ENCODE data around the gene ARHGAP26.

DNA sequence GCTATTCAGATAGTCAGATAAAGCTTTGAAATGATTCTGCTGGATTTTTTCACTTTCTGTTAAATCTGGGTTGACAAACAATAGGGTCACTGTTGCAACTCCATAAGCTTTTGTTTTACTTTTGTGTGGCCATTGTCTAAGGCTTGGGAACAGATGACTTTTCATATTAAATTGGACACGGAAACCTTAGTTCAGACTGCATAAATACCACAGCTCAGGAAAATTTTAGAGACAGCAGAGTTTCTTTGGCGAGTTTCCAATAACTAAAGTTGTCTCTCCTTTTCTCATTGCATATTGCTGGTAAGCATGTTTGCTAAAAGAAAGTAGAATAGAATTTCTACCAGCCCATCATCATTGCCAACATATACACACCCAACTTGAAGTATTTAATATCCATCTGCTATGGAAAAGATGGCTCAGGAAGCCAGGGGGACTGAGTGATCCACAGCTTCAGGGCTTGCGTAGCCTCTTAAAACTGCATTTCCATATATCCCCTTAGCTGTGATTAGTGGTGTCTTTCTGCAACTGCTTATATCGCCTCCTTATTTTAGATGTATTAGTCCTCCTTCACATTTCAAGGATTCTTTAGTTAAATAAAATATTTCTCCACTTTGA, 168.2 kb downstream of the ARHGAP26 start:
- no peak for TF ChIP-seq EZH2 (IDR thresholded peaks at IDR 0.05; ENCODE audit: borderline replicate concordance, insufficient read depth, low read length, poor library complexity, severe bottlenecking)
- TF ChIP-seq, protein P1, sequence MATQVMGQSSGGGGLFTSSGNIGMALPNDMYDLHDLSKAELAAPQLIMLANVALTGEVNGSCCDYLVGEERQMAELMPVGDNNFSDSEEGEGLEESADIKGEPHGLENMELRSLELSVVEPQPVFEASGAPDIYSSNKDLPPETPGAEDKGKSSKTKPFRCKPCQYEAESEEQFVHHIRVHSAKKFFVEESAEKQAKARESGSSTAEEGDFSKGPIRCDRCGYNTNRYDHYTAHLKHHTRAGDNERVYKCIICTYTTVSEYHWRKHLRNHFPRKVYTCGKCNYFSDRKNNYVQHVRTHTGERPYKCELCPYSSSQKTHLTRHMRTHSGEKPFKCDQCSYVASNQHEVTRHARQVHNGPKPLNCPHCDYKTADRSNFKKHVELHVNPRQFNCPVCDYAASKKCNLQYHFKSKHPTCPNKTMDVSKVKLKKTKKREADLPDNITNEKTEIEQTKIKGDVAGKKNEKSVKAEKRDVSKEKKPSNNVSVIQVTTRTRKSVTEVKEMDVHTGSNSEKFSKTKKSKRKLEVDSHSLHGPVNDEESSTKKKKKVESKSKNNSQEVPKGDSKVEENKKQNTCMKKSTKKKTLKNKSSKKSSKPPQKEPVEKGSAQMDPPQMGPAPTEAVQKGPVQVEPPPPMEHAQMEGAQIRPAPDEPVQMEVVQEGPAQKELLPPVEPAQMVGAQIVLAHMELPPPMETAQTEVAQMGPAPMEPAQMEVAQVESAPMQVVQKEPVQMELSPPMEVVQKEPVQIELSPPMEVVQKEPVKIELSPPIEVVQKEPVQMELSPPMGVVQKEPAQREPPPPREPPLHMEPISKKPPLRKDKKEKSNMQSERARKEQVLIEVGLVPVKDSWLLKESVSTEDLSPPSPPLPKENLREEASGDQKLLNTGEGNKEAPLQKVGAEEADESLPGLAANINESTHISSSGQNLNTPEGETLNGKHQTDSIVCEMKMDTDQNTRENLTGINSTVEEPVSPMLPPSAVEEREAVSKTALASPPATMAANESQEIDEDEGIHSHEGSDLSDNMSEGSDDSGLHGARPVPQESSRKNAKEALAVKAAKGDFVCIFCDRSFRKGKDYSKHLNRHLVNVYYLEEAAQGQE (IDR thresholded peaks at IDR 0.05; ENCODE audit: borderline replicate concordance), result no peak
- TF ChIP-seq, protein P2, sequence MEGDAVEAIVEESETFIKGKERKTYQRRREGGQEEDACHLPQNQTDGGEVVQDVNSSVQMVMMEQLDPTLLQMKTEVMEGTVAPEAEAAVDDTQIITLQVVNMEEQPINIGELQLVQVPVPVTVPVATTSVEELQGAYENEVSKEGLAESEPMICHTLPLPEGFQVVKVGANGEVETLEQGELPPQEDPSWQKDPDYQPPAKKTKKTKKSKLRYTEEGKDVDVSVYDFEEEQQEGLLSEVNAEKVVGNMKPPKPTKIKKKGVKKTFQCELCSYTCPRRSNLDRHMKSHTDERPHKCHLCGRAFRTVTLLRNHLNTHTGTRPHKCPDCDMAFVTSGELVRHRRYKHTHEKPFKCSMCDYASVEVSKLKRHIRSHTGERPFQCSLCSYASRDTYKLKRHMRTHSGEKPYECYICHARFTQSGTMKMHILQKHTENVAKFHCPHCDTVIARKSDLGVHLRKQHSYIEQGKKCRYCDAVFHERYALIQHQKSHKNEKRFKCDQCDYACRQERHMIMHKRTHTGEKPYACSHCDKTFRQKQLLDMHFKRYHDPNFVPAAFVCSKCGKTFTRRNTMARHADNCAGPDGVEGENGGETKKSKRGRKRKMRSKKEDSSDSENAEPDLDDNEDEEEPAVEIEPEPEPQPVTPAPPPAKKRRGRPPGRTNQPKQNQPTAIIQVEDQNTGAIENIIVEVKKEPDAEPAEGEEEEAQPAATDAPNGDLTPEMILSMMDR (IDR thresholded peaks at IDR 0.05; ENCODE audit: poor library complexity, severe bottlenecking), result no peak
